Renal pelvis (tissue), 4 donors: ENCODE measurements around the gene MAP2K4. TPM values are rescaled to one million over a fixed set of nuclear protein-coding genes. Genes with fewer than 3 reads are reported as not detected.

Source experiments
- DNase-seq: peaks from one replicate; pipeline ENCODE4 v3.0.0-alpha.2; 2013
- polyA plus RNA-seq, 3 donors: library from polyadenylated mRNA; unstranded; fragments of 120-200 nt; gene quantifications; one replicate each; pipeline ENCODE4 v1.2.1, GENCODE V29; 2013; ENCODE audit not compliant: insufficient read length in 3 of 3

Gene MAP2K4
- polyA plus RNA-seq, 3 donors = 38.4 to 39.8 (median 39.2) TPM

DNA sequence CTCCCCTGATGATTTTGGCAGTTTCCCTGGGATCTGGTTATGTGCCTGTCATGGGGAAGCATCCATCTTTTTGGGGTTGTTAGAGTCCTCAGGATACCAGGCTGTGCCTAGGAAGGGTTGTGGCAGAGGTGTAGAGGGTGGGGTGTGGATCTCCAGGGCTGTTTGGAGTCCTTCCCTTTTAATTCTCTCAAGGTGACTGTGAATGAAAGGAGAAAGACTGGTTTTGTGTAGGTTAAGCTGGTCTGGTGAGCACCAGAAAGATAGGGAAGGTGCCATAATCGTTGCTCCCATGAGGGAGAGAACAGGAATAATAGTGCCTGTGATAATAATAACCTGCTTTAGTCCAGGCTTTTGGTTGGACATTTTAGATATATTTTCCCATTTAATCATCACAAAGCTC is 7.0 kb downstream of the MAP2K4 start:
- no peak for DNase-seq

DNA sequence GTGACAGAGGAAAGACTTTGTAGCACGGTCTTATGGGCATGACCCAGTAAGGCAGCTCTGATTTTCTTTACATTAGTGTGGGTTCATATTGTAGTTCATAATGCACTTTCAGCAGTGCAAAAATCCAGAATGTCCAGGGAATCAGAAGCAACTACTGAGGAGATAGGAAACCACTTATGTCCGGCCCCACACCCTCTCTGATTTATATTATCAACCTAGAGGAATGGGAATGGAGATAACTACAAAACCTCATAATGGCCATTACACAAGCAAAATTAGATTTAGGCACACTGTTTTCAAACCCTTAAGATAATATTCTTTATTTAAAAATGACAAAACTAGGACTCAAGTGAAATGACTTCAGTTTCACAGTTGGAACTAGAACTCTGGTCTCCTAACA is 7.9 kb downstream of the MAP2K4 start:
- no peak for DNase-seq

DNA sequence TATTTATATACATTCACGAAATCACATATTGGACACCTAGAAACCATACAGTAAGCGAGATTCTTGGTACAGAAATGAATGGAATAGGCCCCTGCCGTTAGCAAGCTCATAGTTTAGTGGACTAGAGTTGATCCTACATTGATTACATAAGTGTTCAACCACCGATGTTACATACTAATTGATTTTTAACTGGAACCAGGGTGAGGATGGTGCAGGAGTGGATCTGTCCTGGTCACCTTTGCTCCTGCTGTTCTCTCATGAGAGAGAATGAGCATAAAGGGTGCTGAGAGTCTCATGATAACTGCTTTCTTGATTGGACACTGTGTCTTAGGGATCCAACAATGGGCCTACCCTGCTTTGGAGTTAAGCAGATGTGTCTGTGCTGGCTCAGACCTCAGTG is 13.9 kb downstream of the MAP2K4 start:
- no peak for DNase-seq

DNA sequence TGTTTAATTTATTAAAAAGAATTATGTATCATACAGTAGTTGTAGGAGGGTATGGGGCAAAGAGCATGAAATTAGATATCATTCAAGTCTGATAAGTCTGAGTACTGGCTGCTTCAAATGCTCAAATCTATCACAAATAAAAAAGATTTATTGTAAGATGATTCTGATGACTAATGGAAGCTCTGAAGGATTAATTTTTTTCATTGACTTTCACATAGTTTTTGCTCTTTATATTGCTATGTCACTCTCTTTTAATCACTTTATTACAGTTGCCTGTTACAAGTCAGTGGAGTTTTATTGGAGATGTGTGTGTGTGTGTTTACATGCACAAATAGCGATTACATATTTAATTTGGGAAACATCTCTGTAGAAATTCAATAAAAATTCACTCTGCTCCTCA is 15.0 kb downstream of the MAP2K4 start:
- no peak for DNase-seq

DNA sequence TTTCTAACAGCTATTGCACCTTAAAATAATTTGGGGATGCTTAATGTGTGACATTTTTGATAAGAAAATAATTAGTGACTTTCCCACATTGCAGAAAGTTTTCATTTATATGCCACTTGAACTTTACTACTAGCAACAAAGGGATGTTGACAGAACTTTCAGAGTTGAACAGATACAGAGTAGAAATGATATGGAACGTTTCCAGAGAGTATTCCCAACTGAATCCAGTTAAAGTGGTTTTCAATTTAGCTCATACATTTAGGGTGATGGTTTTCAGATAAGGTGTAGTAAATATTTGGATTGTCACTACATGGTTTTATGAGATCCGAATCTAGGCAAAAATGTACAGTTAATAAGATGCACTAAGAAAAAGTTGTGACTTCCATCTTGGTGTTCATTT is 17.3 kb downstream of the MAP2K4 start:
- no peak for DNase-seq

DNA sequence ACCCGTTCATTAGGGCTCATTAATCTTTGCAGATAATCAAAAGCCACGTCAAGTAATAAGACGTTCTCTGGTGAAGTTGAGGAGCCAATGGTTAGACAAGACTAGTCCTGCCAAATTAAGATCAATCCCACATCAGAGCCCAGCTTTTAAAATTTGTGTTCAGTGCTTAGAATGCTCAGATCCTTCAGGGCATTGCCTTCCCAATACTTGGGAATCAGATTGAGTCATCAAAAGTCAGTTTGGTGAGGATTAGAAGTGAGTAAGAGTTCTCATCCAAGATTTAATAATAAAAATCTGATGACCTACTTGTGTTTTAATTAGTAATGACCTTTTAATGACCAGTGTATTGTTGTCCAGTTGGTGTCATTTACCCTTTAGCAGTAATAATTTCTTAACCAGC is 19.8 kb downstream of the MAP2K4 start:
- no peak for DNase-seq

DNA sequence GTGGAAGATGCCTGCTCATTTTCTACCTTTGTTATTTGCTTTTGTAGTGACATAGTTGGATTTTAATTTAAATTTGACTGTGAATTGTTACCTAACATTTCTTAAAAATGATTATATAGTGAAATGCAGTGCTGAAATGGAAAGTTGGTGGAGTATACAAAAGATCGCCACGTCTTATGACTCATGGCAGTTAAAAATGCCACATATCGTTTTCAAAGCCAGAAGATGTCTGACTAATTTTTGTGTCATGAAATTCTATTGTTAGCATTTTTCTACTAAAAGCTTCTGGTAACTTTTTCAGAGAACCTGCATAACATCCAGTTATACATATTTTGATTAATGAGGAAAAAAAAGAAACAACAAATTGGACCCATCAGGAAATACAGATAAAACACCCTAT is 20.6 kb downstream of the MAP2K4 start:
- no peak for DNase-seq

DNA sequence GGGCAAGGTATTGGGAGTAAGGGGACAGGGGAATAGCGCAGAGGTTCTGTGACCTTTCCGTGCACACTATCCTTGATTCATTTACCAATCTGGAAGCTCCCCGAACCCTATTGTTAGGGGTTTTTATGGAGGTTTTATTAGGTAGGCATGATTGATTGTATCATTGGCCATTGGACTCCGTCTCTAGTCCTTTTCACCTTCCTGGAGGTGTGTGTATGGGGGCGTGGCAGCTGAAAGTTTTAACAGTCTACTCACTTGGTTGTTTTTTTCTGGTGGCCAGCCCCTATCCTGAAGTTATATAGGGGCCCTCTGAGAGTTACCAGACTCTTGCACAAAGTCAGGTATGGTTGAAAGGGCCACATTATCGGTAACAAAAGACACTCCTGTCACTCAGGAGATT is 23.0 kb downstream of the MAP2K4 start:
- no peak for DNase-seq

DNA sequence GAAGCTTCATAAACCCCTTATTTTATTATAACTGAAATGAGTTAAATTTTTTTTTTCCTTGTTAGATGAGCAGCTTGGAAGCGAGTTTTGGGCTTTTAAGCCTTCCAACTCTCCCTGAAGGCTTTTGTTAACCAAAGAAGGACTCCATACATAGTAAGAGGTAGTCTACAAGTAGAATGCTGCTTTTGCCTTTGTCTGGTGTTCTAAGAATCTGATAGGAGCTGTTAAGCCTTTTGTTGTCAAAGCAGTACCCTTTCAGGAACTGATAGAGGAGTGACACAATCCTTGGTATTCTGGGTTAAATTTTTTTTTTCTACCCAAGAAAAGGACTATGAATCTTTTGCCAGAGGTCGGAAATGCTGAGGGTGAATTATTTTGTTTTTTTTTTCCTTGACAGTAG is 26.1 kb downstream of the MAP2K4 start:
- DNase-seq = no peak

DNA sequence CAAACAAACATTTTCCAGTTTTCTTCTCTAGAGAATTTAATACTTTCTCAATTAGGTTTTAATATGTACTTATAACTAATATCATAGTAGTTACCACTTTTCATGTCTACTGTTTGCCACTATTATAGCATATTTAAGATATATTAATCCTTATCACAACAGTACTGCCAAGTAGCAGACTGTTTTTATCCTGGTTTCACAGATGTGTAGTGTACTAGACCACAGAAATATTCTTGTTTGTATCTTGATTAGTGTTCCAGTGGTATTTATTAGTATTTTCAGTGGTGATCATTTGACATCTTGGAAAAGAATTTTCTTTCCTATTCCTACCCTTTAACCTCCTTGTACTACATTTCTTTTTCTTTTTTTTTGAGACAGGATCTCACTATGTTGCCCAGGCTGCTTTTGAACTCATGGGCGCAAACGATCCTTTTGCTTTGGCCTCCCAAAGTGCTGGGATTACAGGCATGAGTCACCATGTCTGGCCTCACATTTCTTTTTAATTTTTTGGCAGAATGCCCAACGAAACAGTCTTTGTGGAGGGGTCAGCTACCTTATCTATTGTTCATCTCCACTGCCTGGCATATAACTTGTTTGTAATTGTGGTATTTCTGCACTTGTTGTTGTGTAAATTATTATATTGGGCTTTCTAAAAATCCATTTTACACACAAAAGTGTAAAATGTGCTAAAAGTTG is 27.2 kb downstream of the MAP2K4 start:
- DNase-seq = no peak

DNA sequence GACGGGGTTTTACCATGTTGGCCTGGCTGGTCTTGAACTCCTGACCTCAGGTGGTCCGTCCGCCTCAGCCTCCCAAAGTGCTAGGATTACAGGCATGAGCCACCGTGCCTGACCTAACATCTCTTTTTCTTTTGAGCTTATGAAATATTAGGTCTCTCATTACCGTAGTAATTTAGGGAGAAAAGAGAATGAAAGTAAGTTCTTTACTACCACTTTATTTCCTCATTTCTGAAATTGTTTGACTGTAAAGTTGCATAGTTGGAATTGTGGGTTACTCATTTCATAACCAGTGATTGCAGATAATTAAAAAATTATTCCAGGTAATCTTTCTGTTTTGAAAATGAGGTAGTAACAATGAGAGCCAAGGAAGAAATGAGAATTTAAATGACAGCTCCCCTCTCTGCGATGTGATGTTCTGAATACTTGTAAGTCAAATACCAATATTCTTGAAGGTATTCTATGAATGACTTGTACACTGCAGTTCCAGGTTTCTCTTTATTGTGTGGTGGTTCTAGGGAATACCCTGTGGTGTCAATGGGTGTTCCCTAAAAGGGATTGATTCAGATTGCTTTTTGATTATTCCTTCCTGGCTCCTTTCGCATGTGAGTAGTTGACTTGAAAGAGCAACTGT is 28.3 kb downstream of the MAP2K4 start:
- DNase-seq = no peak

DNA sequence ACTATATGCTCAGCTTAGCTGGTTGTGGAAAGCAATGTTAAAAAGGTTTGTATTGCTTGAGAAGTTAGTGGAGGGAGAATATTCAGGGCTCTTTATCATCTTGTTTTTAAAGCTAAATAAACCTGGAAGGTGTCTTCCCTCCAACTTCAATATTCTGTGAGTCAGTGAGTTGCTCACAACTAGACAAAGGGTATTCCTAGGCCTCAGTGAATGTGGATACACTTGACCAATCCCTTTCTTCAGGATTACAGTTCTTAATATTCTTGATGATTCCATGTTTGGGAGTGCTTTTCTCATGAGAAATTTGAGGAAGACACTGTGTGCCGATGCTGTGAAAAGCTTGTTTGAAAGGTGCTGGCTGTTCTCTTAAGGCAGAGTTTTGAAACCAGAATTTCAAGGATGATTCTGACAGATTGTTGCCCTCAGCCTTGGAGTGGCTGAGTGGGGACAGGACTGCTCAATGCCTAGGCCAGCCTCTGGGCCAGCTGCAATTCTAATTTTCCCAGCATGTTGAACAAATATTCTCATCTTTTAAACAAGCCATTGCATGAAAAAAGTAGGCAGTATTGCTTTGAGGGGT is 30.1 kb downstream of the MAP2K4 start:
- no peak for DNase-seq

DNA sequence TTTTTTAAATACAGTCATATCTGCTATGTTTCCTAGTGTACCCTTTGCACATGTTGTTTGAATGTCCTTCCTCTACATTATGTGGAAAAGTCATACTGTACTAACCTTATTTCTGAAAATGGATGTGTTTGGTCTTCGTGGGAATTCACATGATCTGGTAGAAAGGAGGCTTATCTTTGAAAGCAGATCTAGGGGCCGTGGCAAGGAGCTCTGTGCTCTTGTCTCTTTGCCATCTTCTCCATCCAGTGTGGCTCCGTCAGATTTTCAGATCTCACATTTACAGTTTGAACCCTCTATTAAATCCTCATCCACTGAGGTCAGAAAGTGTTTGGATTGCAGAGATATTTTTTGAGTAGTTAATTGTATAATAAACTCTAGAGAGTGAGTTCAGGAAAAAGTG is 32.9 kb downstream of the MAP2K4 start:
- DNase-seq = no peak

DNA sequence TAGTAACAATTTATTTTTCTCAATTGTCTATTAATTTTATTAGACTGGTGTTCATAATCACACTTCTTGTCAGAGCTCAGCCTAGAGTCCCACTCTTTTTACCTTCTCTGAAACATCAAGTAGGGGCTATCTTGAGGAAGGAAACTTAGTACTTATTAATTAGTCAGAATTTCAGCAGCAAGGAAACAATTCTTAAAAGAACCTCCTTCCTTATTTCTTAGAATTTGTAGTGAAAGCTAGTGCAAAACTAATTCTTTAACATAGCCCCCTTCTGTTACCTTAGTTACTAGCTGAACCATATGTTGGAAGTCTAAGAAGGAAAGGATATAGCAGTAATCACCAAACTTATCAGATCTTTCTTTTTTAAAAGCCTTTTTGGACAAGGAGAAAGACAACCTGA is 35.2 kb downstream of the MAP2K4 start:
- DNase-seq = no peak

DNA sequence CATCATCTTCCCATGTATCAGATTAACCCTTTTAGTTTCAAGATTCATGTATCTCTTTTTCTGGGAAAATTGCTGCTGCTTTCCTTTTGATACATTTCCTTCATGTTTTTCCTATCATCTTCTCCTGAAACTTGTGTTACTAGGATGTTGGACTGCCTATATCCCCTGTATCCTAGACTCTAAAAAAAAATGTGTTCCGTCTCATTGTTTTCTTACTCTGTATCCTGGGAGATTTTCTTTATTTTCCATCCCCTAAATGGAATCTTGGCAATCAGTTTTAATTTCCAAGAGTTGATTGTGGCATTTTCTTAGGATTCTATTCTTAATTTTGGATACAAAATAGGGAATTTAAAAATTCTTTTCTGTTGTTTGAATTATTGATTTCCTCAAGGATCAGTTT is 36.8 kb downstream of the MAP2K4 start:
- no peak for DNase-seq

DNA sequence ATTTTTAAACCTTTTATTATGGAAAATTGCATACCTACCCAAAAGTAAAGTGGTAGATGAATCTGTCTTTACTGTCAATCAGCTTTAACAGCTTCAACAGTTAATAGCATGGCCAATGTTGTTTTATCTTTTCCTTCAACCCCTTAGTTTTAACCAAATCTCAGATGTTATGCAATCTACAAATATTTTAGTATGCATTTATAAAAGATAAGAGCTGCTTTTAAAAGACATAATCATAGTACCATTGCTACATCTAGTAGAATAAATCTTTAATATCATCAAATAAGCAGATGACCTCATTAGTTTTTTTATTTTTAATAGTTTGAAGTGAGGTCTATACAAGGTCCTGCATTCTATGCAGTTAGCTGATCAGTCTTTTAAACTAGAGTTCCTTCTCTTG is 37.9 kb downstream of the MAP2K4 start:
- DNase-seq = no peak

DNA sequence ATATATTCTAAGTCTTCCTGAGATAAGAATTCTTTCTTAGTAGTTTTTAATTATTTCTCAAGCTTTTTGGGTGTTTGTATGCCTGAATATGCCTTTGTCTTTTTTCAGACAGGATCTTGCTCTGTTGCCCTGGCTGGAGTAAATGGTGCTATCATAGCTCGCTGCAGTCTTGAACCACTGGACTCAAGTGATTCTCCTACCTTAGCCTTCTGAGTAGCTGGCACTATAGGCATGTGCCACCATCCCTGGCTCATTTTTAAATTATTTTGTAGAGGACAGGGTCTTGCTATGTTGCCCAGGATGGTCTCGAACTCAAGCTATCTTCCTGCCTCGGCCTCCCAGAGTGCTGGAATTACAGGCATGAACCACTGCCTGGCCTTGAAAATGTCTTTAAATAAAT is 41.6 kb downstream of the MAP2K4 start:
- no peak for DNase-seq

DNA sequence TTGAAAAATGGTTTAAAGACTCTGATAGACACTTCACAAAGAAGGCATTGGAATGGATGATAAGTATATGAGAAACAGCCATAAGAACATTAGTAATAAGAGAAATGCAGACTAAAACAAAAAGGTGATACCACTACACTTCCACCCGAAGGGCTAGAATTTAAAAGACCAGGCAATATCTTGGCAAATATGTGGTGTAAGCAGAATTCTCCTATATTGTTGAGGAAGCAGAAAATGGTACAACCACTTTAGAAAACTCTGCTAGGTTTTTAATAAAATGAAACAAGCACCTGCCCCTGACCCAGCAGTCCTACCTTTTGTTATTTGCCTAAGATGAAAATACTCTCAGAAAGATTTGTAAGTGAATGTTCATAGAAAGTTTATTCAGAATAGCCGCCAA is 43.7 kb downstream of the MAP2K4 start:
- DNase-seq = no peak

DNA sequence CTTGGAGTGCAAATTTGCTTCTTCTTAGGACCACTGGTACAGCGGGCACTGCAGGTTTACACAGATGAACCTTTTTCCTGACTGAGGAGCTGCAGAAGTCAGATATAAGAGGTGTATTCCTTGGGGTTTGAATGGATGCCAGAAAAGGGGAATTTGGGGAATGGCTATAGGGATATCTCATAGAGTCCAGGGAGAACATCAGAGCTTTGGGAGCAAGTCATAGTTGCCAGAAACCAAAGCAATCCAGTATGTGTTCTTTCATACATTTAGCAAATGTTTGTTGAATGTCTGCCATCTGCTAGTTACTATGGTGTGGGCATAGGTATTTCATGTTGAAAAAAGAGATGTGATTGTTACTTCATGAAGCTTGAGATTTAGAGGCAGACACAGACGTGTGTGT is 46.8 kb downstream of the MAP2K4 start:
- DNase-seq = no peak

DNA sequence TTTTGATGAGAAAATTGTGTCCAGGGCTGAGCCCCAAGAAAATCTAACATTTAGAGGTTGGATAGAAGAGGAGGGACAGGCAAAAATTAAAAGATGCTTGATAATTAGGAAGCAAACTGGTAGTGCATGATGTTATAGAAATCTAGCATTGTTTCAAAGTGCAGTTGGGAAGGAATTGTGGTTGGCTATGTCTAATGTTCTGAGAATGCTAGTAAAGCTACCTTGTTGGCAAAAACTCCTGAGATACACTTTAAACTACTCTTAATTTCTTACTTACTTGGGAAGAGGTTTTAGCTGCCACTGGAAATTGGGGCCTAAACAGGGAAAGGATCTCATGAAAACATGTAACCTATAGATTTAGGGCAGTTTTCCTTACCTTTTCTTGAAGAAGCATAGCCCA is 48.3 kb downstream of the MAP2K4 start:
- DNase-seq = no peak

DNA sequence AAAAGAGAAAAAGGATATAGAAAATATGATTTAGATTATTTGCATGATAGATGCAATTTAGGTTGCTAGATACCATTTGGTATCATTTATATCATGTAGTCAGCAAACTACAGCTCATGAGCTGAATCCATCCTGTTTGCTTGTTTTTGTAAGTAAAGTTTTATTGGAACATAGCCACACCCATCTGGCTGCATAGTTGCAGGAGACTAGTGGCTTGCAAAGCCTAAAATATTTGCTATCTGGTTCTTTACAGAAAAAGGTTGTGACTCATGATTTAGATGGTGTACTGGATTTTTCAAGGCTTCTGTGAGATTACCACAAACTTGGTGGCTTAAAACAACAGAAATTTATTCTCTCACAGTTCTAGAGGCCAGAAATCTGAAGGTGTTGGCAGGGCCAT is 49.9 kb downstream of the MAP2K4 start:
- no peak for DNase-seq

DNA sequence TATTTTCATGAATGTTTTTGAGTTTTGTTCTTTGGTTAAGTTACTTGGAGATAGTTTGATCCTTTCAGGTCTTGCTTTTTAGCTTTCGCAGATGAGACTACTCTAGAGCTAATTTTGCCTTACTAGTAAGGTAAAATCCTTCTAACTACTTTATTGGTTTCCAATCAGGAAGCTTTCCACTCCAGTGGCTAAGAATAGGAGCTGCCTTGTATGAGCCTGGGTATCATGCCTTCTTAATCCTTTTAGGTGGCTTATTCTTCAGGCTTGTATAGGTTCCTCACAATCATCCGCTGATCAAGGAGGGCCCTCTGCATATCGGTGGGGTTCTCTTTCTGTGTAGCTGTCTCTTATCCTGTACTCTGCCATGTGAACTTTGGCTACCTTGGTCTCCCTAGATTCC is 53.7 kb downstream of the MAP2K4 start:
- DNase-seq = no peak

DNA sequence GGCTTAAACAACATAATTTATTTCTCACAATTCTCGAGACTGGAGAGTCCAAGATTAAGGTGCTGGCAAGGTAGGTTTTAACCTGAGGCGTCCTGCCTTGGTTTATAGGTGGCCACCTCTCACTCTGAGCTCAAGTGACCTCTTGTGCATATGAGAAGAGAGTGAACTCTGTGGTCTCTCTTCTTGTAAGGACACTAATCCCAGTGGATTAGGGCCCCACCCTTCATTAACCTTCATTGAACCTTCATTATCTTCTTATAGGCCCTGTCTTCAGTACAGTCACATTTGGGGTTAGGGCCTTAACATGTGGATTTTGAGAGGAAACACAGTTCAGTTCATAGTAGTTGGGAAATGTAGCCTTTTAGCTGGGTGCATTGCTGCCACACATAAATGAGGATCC is 57.1 kb downstream of the MAP2K4 start:
- no peak for DNase-seq

DNA sequence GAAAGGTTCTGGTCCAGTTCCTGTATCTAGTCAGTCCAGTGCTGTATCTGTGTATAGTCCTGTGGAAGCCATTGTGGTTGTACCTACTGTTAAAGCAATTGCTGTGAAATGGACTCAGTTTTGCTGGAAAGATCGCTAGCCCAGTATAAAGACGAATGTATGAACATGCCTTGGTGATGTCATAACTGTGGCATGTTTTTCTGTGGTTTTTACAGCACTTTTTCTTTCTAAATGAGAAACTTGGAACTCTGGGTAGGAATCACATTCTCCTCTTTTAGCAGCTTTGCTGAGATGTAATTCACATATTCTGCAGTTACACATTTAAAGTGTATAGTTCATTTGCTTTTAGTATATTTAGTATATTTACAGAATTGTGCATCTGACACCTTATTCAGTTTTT is 58.1 kb downstream of the MAP2K4 start:
- DNase-seq = no peak
